HT1080 (cell line): ENCODE measurements around the gene TTC23. TPM values are rescaled to one million over a fixed set of nuclear protein-coding genes. Genes with fewer than 3 reads are reported as not detected.

ENCODE experiments used
- DNase-seq: peaks from one replicate; pipeline ENCODE4 v3.0.0-alpha.2; 2015; ENCODE audit warnings: low read depth
- total RNA-seq: library from RNA; depleted of rRNA; stranded (reverse); fragments of >200 nt; shearing (Covaris generic); gene quantifications from 2 replicates; pipeline ENCODE4 v1.2.3, GENCODE V29; 2014; rRNA removed

Gene TTC23
- total RNA-seq, 1 experiment from 2014 or later, result 11.9 TPM

- DNase-seq, result no peak
Observed at GRCh38 chr15:99086327-99086667, 163.1 kb downstream of the TTC23 start.

Other genes with a start within 250 kb of the TTC23 start
- not detected in 2 replicates for gene PGPEP1L, start 241.8 kb downstream of the TTC23 start, total RNA-seq
- 0.82 and 0.94 TPM in 2 replicates for gene SYNM, start 144.5 kb downstream of the TTC23 start, total RNA-seq
- gene LRRC28, start 1.9 kb upstream of the TTC23 start, total RNA-seq, result 22.1 and 26.7 TPM in 2 replicates